Endothelial cell of umbilical vein (primary cell): ENCODE results near the gene UBE3D. TPM values are rescaled to one million over a fixed set of nuclear protein-coding genes. Genes with fewer than 3 reads are reported as not detected.

Source experiments
- BruUV-seq: library from RNA; stranded (reverse); fragments of 400-500 nt; replicated peaks from 2 replicates; lab custom pipeline; 2021; lab: Mats Ljungman, UMichigan
- CTCF ChIA-PET: fragments of 300-600, 350-600 bp; sonication (Branson Sonifier 250); formaldehyde crosslinking; loops from one replicate; lab custom pipeline; 2021; ENCODE audit warnings: antibody characterized with exemption, inconsistent platforms; lab: Charles Lee
- POLR2A ChIA-PET: fragments of 300-600, 350-600 bp; sonication (Branson Sonifier 250); formaldehyde crosslinking; loops from one replicate; lab custom pipeline; 2021; ENCODE audit warnings: antibody characterized with exemption, inconsistent platforms; lab: Charles Lee
- DNase-seq: peaks from one replicate; pipeline ENCODE4 v3.0.0-alpha.2; 2011; ENCODE audit warnings: low read depth, low spot score
- FAIRE-seq: peaks from 2 replicates; lab custom pipeline; 2011; peaks lifted over from hg19 to GRCh38; lab: Jason Lieb, UNC
- H2AFZ ChIP-seq: 2 replicates; pipeline ENCODE4 v1.6.0; 2012; ENCODE audit warnings: low read depth, low read length, control low read depth, inconsistent platforms
- H3K27ac ChIP-seq: 2 replicates; pipeline ENCODE4 v1.5.1; 2011; ENCODE audit warnings: low read depth, mild to moderate bottlenecking, control low read depth, low read length, moderate library complexity; ENCODE audit not compliant: insufficient read depth
- H3K27me3 ChIP-seq, 2 experiments: 2 replicates each; pipeline versions ENCODE4 v1.6.0 to v1.6.1; 2011; ENCODE audit warnings: low read length in 2 of 2, mixed read lengths in 1 of 2; ENCODE audit not compliant: control insufficient read depth in 2 of 2, insufficient read depth in 2 of 2
- H3K36me3 ChIP-seq, 2 experiments: 2 replicates in 1 of 2; 3 replicates in 1 of 2; pipeline ENCODE4 v1.5.1; 2011; ENCODE audit warnings: low read length in 2 of 2, mild to moderate bottlenecking in 1 of 2, moderate library complexity in 1 of 2; ENCODE audit not compliant: control insufficient read depth in 2 of 2, insufficient read depth in 2 of 2; ENCODE audit errors: extremely low read depth in 1 of 2
- H3K4me1 ChIP-seq: 3 replicates; pipeline ENCODE4 v1.5.1; 2011; ENCODE audit warnings: mild to moderate bottlenecking, low read length; ENCODE audit not compliant: control insufficient read depth, insufficient read depth; ENCODE audit errors: extremely low read depth
- H3K4me2 ChIP-seq: 2 replicates; pipeline ENCODE4 v1.6.1; 2011; ENCODE audit warnings: low read length, control low read depth, mixed read lengths; ENCODE audit not compliant: insufficient read depth
- H3K4me3 ChIP-seq, 3 experiments: fragments of 200-600 bp in 1 of 3; sonication (generic), shearing (Covaris generic) in 1 of 3; replicated peaks in 1 of 3; 2 replicates each; pipeline ENCODE4 v1.5.1; 2011 to 2016; ENCODE audit warnings: control low read depth in 3 of 3, low read length in 3 of 3, mild to moderate bottlenecking in 2 of 3, inconsistent platforms in 1 of 3, low read depth in 1 of 3, moderate library complexity in 1 of 3; ENCODE audit not compliant: insufficient read depth in 1 of 3
- H3K79me2 ChIP-seq: 2 replicates; pipeline ENCODE4 v1.6.0; 2012; ENCODE audit warnings: low read length, inconsistent platforms; ENCODE audit not compliant: control insufficient read depth, insufficient read depth
- H3K9ac ChIP-seq: replicated peaks from 2 replicates; pipeline ENCODE3; 2011; ENCODE audit warnings: low read length, control low read depth; ENCODE audit not compliant: insufficient read depth; ENCODE audit errors: extremely low read depth
- H3K9me1 ChIP-seq: replicated peaks from 3 replicates; pipeline ENCODE4 v1.6.0; 2011; ENCODE audit warnings: mild to moderate bottlenecking, low read length; ENCODE audit not compliant: control insufficient read depth, insufficient read depth; ENCODE audit errors: extremely low read depth
- H3K9me3 ChIP-seq: replicated peaks from 2 replicates; pipeline ENCODE4 v1.5.1; 2012; ENCODE audit warnings: low read length, inconsistent platforms; ENCODE audit not compliant: control insufficient read depth, insufficient read depth
- H4K20me1 ChIP-seq: replicated peaks from 2 replicates; pipeline ENCODE3; 2011; ENCODE audit warnings: mild to moderate bottlenecking, low read length; ENCODE audit not compliant: control insufficient read depth, insufficient read depth; ENCODE audit errors: extremely low read depth
- CTCF ChIP-seq, 2 donors: IDR thresholded peaks; 1 replicate in 1 of 2; 2 replicates in 1 of 2; pipeline ENCODE4 v1.5.1; 2011; ENCODE audit warnings: low read length in 2 of 2, mild to moderate bottlenecking in 2 of 2, moderate library complexity in 2 of 2, control low read depth in 1 of 2, inconsistent platforms in 1 of 2, low read depth in 1 of 2; ENCODE audit not compliant: insufficient read depth in 1 of 2; ENCODE audit errors: extremely low read depth in 1 of 2
- EZH2 ChIP-seq: IDR thresholded peaks from 2 replicates; pipeline ENCODE4 v1.6.1; 2012; ENCODE audit warnings: borderline replicate concordance, low read depth, mild to moderate bottlenecking, moderate library complexity, low read length, inconsistent platforms; ENCODE audit not compliant: severe bottlenecking
- FOS ChIP-seq: IDR thresholded peaks from 2 replicates; pipeline ENCODE4 v1.6.1; 2011; ENCODE audit warnings: mild to moderate bottlenecking, low read length, moderate library complexity, borderline replicate concordance; ENCODE audit not compliant: insufficient read depth
- GATA2 ChIP-seq: IDR thresholded peaks from 2 replicates; pipeline ENCODE4 v1.7.0; 2011; ENCODE audit warnings: low read depth, mild to moderate bottlenecking, moderate library complexity, mixed read lengths, low read length; ENCODE audit not compliant: insufficient read length, insufficient read depth
- JUN ChIP-seq: IDR thresholded peaks from 2 replicates; pipeline ENCODE4 v1.6.1; 2011; ENCODE audit warnings: borderline replicate concordance, low read depth; ENCODE audit not compliant: insufficient read length, insufficient read depth
- MAX ChIP-seq: IDR thresholded peaks from 2 replicates; pipeline ENCODE4 v1.6.1; 2011; ENCODE audit not compliant: insufficient read depth, insufficient read length
- MYC ChIP-seq: IDR thresholded peaks from one replicate; pipeline ENCODE4 v1.6.1; 2011; ENCODE audit warnings: mild to moderate bottlenecking, low read depth, low read length
- POLR2A ChIP-seq: IDR thresholded peaks from 2 replicates; pipeline ENCODE4 v1.6.1; 2012; ENCODE audit warnings: low read depth, mild to moderate bottlenecking, control low read depth, low read length
- dilution Hi-C: fragments of 300-500 bp; cut with MboI; formaldehyde crosslinking; loops from one replicate; pipeline ENCODE4 v1.15.0; 2019; ENCODE audit warnings: low sequenced_read_pairs; ENCODE audit not compliant: extremely low pct_ligation_motif_present
- intact Hi-C: fragments of 100-400 bp; cut with micrococcal nuclease; formaldehyde crosslinking; loops from one replicate; pipeline ENCODE4 v1.10.0; 2022
- polyA plus RNA-seq, 4 experiments: library from polyadenylated mRNA; depleted of rRNA in 3 of 4; stranded (reverse) in 3 of 4; unstranded in 1 of 4; fragments of >200 nt; gene quantifications; 2 replicates each; pipeline versions ENCODE4 v1.2.1 to v1.2.3, GENCODE V29; 2011 to 2012; ENCODE audit warnings: missing spikeins in 1 of 4
- total RNA-seq: library from RNA; stranded (reverse); gene quantifications from 2 replicates; pipeline ENCODE4 v1.2.3, GENCODE V29; 2021

Gene UBE3D
- total and polyA plus RNA-seq, 2 donors (not counting 3 experiments of a cell fraction or from before 2014, with no cell fraction given): 1.9 to 6.2 TPM

GRCh38 chr6:83057705-83058321, 7.8 kb downstream of the UBE3D start:
- no peaks in the 10 kb centered on the region for H4K20me1 ChIP-seq
- ChIA-PET POLR2A (no interaction called here), CTCF (interaction anchor here (0.7 to 8.5 kb wide), 21 partner anchors 8 to 855 kb away, joined by 3 to 168 read pairs (median 4); partner anchors contain the start of genes DOP1A, RWDD2A, TPBG and UBE3D)
- no peaks in the 10 kb centered on the region for H3K9me3 ChIP-seq
- H3K9me1 ChIP-seq: no peaks in the 10 kb centered on the region
- H3K4me1 ChIP-seq: no peaks in the 10 kb centered on the region
- H2AFZ ChIP-seq: no peak overlapping the region
- H3K4me3 ChIP-seq: no peak overlapping the region
- no peaks in the 10 kb centered on the region for H3K79me2 ChIP-seq
- no TSS peak for BruUV-seq
- H3K9ac ChIP-seq: no peak overlapping the region
- TF ChIP-seq EZH2 (no peak), MAX (no peak), MYC (no peak), GATA2 (no peak), FOS (no peak), CTCF (IDR thresholded peaks at IDR 0.05; ENCODE audit: extremely low read depth in 1 of 2, insufficient read depth in 1 of 2, low read depth in 1 of 2, low read length in 2 of 2) (peak; percentile 65 to 75), POLR2A (no peak), JUN (no peak)
- no peaks in the 10 kb centered on the region for H3K27me3 ChIP-seq
- dilution Hi-C loops (no loop called here), intact Hi-C loops (loop anchor here (1.0 to 10.0 kb wide), 2 partner anchors 313 to 810 kb away; no protein-coding TSS in a partner anchor)
- no peaks in the 10 kb centered on the region for H3K36me3 ChIP-seq
- no peak overlapping the region for H3K4me2 ChIP-seq
- DNase-seq: peak; percentile 57
- H3K27ac ChIP-seq: no peak overlapping the region
- FAIRE-seq: peak; percentile 72
